Common myeloid progenitor, CD34-positive (primary cell): ENCODE results near the gene SERPINH1.
A peak's percentile ranks its signal among the peaks of the same experiment; 100 is the strongest.

ENCODE experiments used
- CTCF ChIA-PET: fragments of 350-600 bp; sonication (Branson Sonifier 250); formaldehyde crosslinking; loops from one replicate; lab custom pipeline; 2021; ENCODE audit warnings: antibody characterized with exemption; lab: Charles Lee
- POLR2A ChIA-PET: fragments of 350-600 bp; sonication (Branson Sonifier 250); formaldehyde crosslinking; loops from one replicate; lab custom pipeline; 2021; ENCODE audit warnings: antibody characterized with exemption; lab: Charles Lee
- DNase-seq, 3 donors: peaks; one replicate each; pipeline versions ENCODE4 v3.0.0 to v3.0.0-alpha.2; 2013
- H3K27ac ChIP-seq, 2 experiments: 1 replicate in 1 of 2; 2 replicates in 1 of 2; pipeline ENCODE4 v1.7.0; 2013; ENCODE audit warnings: inconsistent platforms in 2 of 2, low read length in 2 of 2, mild to moderate bottlenecking in 2 of 2, low read depth in 1 of 2, moderate library complexity in 1 of 2; ENCODE audit not compliant: severe bottlenecking in 2 of 2, insufficient read depth in 1 of 2, poor library complexity in 1 of 2
- H3K27me3 ChIP-seq, 5 experiments: replicated peaks in 2 of 5; 1 replicate in 3 of 5; 2 replicates in 2 of 5; pipeline versions ENCODE4 v1.6.1 to v1.7.0; 2013; ENCODE audit warnings: low read length in 4 of 5, mild to moderate bottlenecking in 2 of 5, moderate library complexity in 2 of 5, inconsistent platforms in 1 of 5; ENCODE audit not compliant: insufficient read depth in 5 of 5, control insufficient read depth in 4 of 5
- H3K36me3 ChIP-seq, 4 experiments: 1 replicate in 2 of 4; 2 replicates in 2 of 4; pipeline versions ENCODE4 v1.6.1 to v1.7.0; 2013; ENCODE audit warnings: low read length in 3 of 4, control low read depth in 1 of 4, mild to moderate bottlenecking in 1 of 4; ENCODE audit not compliant: control insufficient read depth in 4 of 4, insufficient read depth in 4 of 4
- H3K4me1 ChIP-seq, 4 experiments: 1 replicate in 3 of 4; 2 replicates in 1 of 4; pipeline versions ENCODE4 v1.6.1 to v1.7.1; 2013; ENCODE audit warnings: low read length in 3 of 4, mild to moderate bottlenecking in 3 of 4, control low read depth in 1 of 4, inconsistent platforms in 1 of 4, moderate library complexity in 1 of 4; ENCODE audit not compliant: control insufficient read depth in 4 of 4, insufficient read depth in 4 of 4; ENCODE audit errors: control extremely low read depth in 1 of 4
- H3K4me3 ChIP-seq, 7 experiments: 1 replicate in 4 of 7; 2 replicates in 3 of 7; pipeline versions ENCODE4 v1.5.1 to v1.7.0; 2013; ENCODE audit warnings: mild to moderate bottlenecking in 7 of 7, low read length in 6 of 7, moderate library complexity in 6 of 7, inconsistent platforms in 2 of 7, low read depth in 2 of 7, control low read depth in 1 of 7; ENCODE audit not compliant: insufficient read depth in 4 of 7, control insufficient read depth in 1 of 7; ENCODE audit errors: extremely low read depth in 1 of 7
- H3K9me3 ChIP-seq, 5 experiments: 1 replicate in 4 of 5; 2 replicates in 1 of 5; pipeline versions ENCODE4 v1.6.1 to v1.7.1; 2013; ENCODE audit warnings: low read length in 4 of 5, mild to moderate bottlenecking in 2 of 5, inconsistent platforms in 1 of 5, low read depth in 1 of 5, moderate library complexity in 1 of 5; ENCODE audit not compliant: control insufficient read depth in 4 of 5, insufficient read depth in 2 of 5; ENCODE audit errors: control extremely low read depth in 1 of 5
- WGBS: methylation state at CpG from one replicate; pipeline ENCODE4 v1.1.5; 2013; ENCODE audit not compliant: insufficient coverage; 5-methylcytosine and 5-hydroxymethylcytosine counted together

SERPINH1 gene

DNA sequence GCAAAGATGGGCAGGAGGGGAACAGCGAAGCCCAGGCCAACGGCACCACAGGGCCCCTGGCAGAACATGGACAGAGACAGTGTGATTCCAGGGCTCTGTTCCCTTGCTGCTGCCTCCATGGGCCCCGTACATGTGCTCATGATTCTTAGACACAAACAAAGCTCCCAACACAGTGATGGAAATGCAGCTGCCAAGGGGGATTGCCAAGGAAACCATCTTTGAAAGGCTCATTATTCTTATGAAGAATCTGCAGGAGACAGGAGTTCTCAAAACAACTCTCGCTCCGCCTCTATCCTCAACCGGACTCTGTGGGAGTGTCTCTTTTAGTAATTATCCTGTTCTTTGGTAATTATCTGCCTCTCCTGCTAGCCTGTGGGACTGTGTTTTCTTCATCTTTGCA, 32.2 kb downstream of the SERPINH1 start:
- CTCF ChIA-PET, result interaction anchor here (0.7 to 2.1 kb wide), 3 partner anchors 10 to 48 kb away, joined by 3 to 4 read pairs (median 4); no protein-coding TSS in a partner anchor
- no peak for DNase-seq
- POLR2A ChIA-PET, result no interaction called here
- Histone ChIP-seq H3K36me3 (no peaks in the 10 kb centered on the region), H3K9me3 (no peaks in the 10 kb centered on the region), H3K27ac (no peak overlapping the region), H3K4me1 (peaks cover 0 to 8% (median 7%) of the 10 kb centered on the region in 4 experiments), H3K4me3 (no peak overlapping the region), H3K27me3 (no peaks in the 10 kb centered on the region)
- 96% methylated on average over 6 of the region's 6 CpGs for WGBS

DNA sequence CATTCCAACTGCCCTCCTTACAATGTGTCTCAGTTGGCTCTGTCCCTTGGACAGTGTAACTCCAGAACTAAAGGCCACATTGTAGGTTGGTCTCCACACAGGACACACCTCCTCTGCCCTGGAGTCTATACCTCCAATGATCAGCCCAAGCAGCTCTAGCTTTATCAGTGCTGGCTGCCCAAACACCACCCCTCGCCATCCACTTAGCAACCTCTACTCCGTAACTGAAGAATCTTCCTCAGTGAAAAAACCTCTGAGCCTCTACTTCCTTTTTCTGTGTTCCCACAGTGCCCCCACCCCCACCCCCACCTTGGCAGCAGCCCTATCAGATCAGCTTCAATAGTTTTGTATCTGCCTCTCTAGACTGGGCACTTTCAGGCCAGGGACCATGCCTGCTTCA, 33.4 kb downstream of the SERPINH1 start:
- Histone ChIP-seq H3K27me3 (peaks cover 0 to 3% (median 0%) of the 10 kb centered on the region in 5 experiments), H3K36me3 (no peaks in the 10 kb centered on the region), H3K9me3 (no peaks in the 10 kb centered on the region), H3K4me1 (peaks cover 0 to 8% (median 7%) of the 10 kb centered on the region in 4 experiments), H3K27ac (no peak overlapping the region), H3K4me3 (no peak overlapping the region)
- POLR2A ChIA-PET, result interaction anchor here (0.7 kb wide), 1 partner anchor 347 kb away, joined by 3 read pairs; no protein-coding TSS in a partner anchor
- WGBS, result 28% methylated on average over 2 of the region's 2 CpGs
- peak in 1 of 3 donors; percentile 12 for DNase-seq
- CTCF ChIA-PET, result interaction anchor here (0.6 to 2.1 kb wide), 4 partner anchors 9 to 83 kb away, joined by 3 to 6 read pairs (median 4); no protein-coding TSS in a partner anchor

GRCh38 chr11:75596914-75597313, 34.9 kb downstream of the SERPINH1 start:
- no peak overlapping the region for H3K27ac ChIP-seq
- DNase-seq, result no peak
- 88% methylated on average over 1 of the region's 4 CpGs for WGBS
- peaks cover 0 to 3% (median 0%) of the 10 kb centered on the region in 5 experiments for H3K27me3 ChIP-seq
- H3K9me3 ChIP-seq, result no peaks in the 10 kb centered on the region
- no peaks in the 10 kb centered on the region for H3K36me3 ChIP-seq
- CTCF ChIA-PET, result interaction anchor here (2.7 to 3.5 kb wide), 2 partner anchors 12 to 17 kb away, joined by 16 to 26 read pairs; no protein-coding TSS in a partner anchor
- H3K4me1 ChIP-seq, result peaks cover 0 to 8% (median 7%) of the 10 kb centered on the region in 4 experiments
- POLR2A ChIA-PET, result no interaction called here
- no peak overlapping the region for H3K4me3 ChIP-seq

DNA sequence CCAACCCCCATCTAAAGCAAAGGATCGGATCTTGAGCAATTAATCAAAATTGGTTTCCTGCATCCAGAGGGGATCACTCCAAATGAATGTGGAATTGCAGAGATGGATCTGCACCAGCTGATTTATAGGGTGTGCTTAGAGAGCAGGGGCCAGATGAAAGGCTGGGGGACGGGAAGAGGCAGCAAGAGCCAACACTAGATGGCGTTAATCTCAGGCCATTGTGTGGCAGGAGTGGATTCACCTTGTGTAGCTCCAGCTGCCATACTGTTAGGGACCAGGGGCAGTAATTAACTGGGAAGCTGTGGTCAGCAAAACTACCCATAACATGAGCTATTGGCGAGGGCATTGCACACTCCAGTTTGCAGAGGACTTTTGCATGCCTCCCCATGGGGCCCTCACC, 35.6 kb downstream of the SERPINH1 start:
- H3K4me3 ChIP-seq, result no peak overlapping the region
- CTCF ChIA-PET, result interaction anchor here (1.0 to 3.5 kb wide), 6 partner anchors 9 to 672 kb away, joined by 3 to 26 read pairs (median 10); no protein-coding TSS in a partner anchor
- peak; percentile 22 to 41 (median 38) for DNase-seq
- peaks cover 0 to 8% (median 5%) of the 10 kb centered on the region in 4 experiments for H3K4me1 ChIP-seq
- no peaks in the 10 kb centered on the region for H3K36me3 ChIP-seq
- WGBS, result 77% methylated on average over 4 of the region's 4 CpGs
- no peaks in the 10 kb centered on the region for H3K9me3 ChIP-seq
- H3K27me3 ChIP-seq, result peaks cover 0 to 3% (median 0%) of the 10 kb centered on the region in 5 experiments
- H3K27ac ChIP-seq, result no peak overlapping the region
- POLR2A ChIA-PET, result no interaction called here

DNA sequence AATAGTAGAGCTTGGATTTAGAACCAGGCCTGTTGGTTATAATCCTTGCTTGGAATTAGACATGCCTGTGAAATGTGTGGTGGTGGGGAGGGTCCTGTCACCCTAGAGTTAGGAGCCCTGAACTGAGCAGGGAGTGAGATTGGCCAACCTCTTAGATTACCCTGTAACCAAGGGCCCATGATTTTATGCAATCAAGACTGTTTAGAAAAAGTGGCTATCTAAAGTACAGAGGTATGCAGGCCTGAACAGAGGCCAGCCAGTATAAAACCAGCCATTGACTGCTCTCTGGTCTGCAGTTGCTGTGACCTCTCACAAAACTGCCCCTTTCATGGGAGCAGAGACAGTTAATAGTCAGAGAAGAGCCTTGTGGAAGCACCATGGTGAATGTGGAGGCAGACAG, 36.2 kb downstream of the SERPINH1 start:
- no peak for DNase-seq
- Histone ChIP-seq H3K4me1 (peaks cover 0 to 8% (median 4%) of the 10 kb centered on the region in 4 experiments), H3K27ac (no peak overlapping the region), H3K36me3 (no peaks in the 10 kb centered on the region), H3K4me3 (no peak overlapping the region), H3K9me3 (no peaks in the 10 kb centered on the region), H3K27me3 (peaks cover 0 to 3% (median 2%) of the 10 kb centered on the region in 5 experiments)
- POLR2A ChIA-PET, result no interaction called here
- CTCF ChIA-PET, result interaction anchor here (1.0 to 3.5 kb wide), 7 partner anchors 10 to 671 kb away, joined by 3 to 26 read pairs (median 6); no protein-coding TSS in a partner anchor

DNA sequence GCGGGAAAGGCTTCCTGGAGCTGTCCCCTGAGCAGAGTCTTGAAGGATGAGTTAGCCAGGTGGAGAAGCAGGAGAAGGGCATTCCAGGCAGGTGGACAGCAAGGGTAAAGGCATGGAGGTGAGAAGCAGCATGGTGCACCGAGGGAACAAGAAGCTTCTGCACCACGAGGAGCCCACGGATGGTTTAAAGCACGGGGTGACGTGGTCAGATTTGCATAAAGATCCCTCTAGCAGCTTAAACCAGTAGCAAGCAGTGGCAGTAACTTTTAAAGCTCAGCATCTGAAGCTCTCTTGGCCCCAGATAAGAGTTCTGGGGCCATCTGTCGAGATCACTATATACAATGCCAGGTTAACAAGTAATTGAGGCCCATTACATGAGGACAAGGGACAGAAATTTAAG, 36.8 kb downstream of the SERPINH1 start:
- Histone ChIP-seq H3K27ac (no peak overlapping the region), H3K27me3 (peaks cover 0 to 3% (median 3%) of the 10 kb centered on the region in 5 experiments), H3K36me3 (no peaks in the 10 kb centered on the region), H3K4me1 (peaks cover 0 to 8% (median 4%) of the 10 kb centered on the region in 4 experiments), H3K9me3 (no peaks in the 10 kb centered on the region), H3K4me3 (no peak overlapping the region)
- ChIA-PET POLR2A (no interaction called here), CTCF (interaction anchor here (1.1 to 3.5 kb wide), 7 partner anchors 10 to 156 kb away, joined by 3 to 26 read pairs (median 6); no protein-coding TSS in a partner anchor)
- DNase-seq, result no peak
- WGBS, result 94% methylated on average over 7 of the region's 7 CpGs

GRCh38 chr11:75600356-75600755, 38.3 kb downstream of the SERPINH1 start:
- ChIA-PET CTCF (interaction anchor here (1.8 to 3.5 kb wide), 2 partner anchors 15 to 202 kb away, joined by 4 to 26 read pairs; no protein-coding TSS in a partner anchor), POLR2A (no interaction called here)
- no peak overlapping the region for H3K27ac ChIP-seq
- H3K4me3 ChIP-seq, result no peak overlapping the region
- no peaks in the 10 kb centered on the region for H3K9me3 ChIP-seq
- H3K27me3 ChIP-seq, result peaks cover 0 to 5% (median 3%) of the 10 kb centered on the region in 5 experiments
- DNase-seq, result no peak
- WGBS, result 94% methylated on average over 2 of the region's 3 CpGs
- H3K36me3 ChIP-seq, result no peaks in the 10 kb centered on the region
- H3K4me1 ChIP-seq, result peaks cover 0 to 3% (median 1%) of the 10 kb centered on the region in 4 experiments
